ENCODE measurements around the gene TATDN2. TPM values are rescaled to one million over a fixed set of nuclear protein-coding genes. Genes with fewer than 3 reads are reported as not detected.
A peak's percentile ranks its signal among the peaks of the same experiment; 100 is the strongest.

Gene TATDN2
- total and polyA plus RNA-seq, 4 experiments from 2014 or later, result 8.4 to 79.3 (median 48.1) TPM

DNA sequence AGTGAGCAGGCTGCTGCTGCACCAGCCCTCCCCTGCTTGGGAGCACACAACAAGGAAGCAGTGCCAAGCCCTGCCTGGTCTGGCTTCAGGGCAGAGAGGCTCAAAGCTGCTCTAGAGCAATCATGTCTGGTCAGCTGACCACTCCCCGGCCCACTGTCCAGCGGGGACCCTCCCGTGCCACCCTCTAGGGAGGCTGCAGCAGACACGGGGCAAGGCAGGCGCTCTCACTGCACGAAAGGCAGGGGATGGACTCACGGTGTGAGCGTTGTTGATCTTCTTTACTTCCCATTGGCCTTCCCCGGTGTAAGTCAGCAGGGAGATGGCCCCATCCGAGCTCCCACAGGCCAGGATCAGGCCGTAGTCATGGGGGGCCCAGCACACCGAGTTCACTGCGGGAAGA lies 63.5 kb downstream of the TATDN2 start:
- no peaks in the 10 kb centered on the region for H3K4me1 ChIP-seq (ENCODE audit: insufficient read depth, low read length)
- no peaks in the 10 kb centered on the region for H3K9me3 ChIP-seq (ENCODE audit: control insufficient read depth in 1 of 2, low read length in 2 of 2)
- Mint-ChIP-seq H3K9me3 (peaks cover 0 to 1% (median 0%) of the 10 kb centered on the region in 8 donors), H3K27me3 (no peaks in the 10 kb centered on the region), H3K36me3 (peaks cover 43 to 81% of the 10 kb centered on the region in 2 donors), H3K4me3 (no peak overlapping the region), H3K27ac (peak overlapping the region in 3 of 7 donors; percentile 42 to 72 (median 63)), H3K4me1 (peaks cover 0 to 5% (median 2%) of the 10 kb centered on the region in 4 donors)
- no peak overlapping the region for H3K27ac ChIP-seq (ENCODE audit: low read depth, low read length)
- ChIA-PET POLR2A (ENCODE audit: partially characterized antibody) (interaction anchor here (1.4 kb wide), 1 partner anchor 9 kb away, joined by 7 read pairs; the partner anchor contains the start of gene SEC13), CTCF (ENCODE audit: partially characterized antibody) (no interaction called here)
- peaks cover 72% of the 10 kb centered on the region for H3K36me3 ChIP-seq (ENCODE audit: insufficient read depth, low read length)
- no peak overlapping the region for H3K4me3 ChIP-seq (ENCODE audit: low read length in 2 of 2)
- H3K27me3 ChIP-seq (ENCODE audit: insufficient read depth, low read length), result no peaks in the 10 kb centered on the region
- intact Hi-C loops (cut with micrococcal nuclease), result no loop called here
- no peak for DNase-seq

DNA sequence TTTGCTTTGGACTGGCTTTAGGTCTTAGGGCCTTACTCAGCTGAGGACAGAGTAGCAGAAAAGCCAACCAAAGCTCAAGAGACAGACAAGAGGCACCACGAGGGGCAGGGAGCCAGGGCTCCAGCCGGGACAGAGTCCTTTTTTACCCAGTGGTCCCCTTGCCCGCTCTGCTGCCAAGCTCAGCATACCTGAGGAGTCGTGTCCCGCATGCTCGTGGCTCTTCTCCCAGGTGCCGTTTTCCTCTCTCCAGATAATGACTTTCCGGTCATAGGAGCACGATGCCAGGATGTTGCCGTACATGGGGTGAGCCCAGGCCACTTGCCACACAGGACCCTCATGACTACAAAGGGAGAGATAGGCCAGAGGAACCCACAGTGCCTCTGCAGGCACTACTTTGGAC lies 64.1 kb downstream of the TATDN2 start:
- POLR2A ChIA-PET (ENCODE audit: partially characterized antibody), result interaction anchor here (1.4 kb wide), 1 partner anchor 8 kb away, joined by 7 read pairs; the partner anchor contains the start of gene SEC13
- H3K4me3 Mint-ChIP-seq, result no peak overlapping the region

DNA sequence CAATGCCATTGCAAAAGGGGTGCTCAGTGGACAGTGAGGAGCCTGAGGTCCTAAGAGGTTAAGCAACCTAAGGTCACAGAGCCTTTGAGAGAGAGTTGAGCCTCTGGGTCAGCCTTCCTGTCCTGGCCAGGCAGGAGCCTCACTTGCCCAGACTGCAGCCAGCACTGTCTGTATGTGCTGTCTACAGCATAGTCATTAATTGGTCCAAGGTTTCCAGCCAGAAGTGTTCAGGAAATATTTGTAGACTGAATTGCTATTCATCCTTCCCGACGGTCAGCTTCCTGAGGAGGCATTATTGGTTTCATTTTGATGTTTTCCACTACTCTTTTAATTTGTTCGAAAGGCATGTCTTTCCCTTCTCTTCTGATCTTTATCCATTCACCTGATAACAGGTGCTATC lies 64.6 kb downstream of the TATDN2 start:
- H3K36me3 Mint-ChIP-seq, result peaks cover 45 to 82% of the 10 kb centered on the region in 2 donors
- Histone ChIP-seq H3K36me3 (ENCODE audit: insufficient read depth, low read length) (peaks cover 77% of the 10 kb centered on the region), H3K4me3 (ENCODE audit: low read length in 2 of 2) (no peak overlapping the region), H3K9me3 (ENCODE audit: control insufficient read depth in 1 of 2, low read length in 2 of 2) (no peaks in the 10 kb centered on the region), H3K27ac (ENCODE audit: low read depth, low read length) (no peak overlapping the region), H3K27me3 (ENCODE audit: insufficient read depth, low read length) (no peaks in the 10 kb centered on the region), H3K4me1 (ENCODE audit: insufficient read depth, low read length) (no peaks in the 10 kb centered on the region)
- intact Hi-C loops (cut with micrococcal nuclease), result no loop called here
- H3K9me3 Mint-ChIP-seq, result peaks cover 0 to 1% (median 0%) of the 10 kb centered on the region in 8 donors
- no peaks in the 10 kb centered on the region for H3K27me3 Mint-ChIP-seq
- POLR2A ChIA-PET (ENCODE audit: partially characterized antibody), result interaction anchor here (1.4 kb wide), 1 partner anchor 8 kb away, joined by 7 read pairs; the partner anchor contains the start of gene SEC13
- peaks cover 2 to 5% (median 4%) of the 10 kb centered on the region in 4 donors for H3K4me1 Mint-ChIP-seq
- H3K4me3 Mint-ChIP-seq, result no peak overlapping the region
- no peak for DNase-seq
- peak overlapping the region in 2 of 7 donors; percentile 19 to 75 for H3K27ac Mint-ChIP-seq
- CTCF ChIA-PET (ENCODE audit: partially characterized antibody), result no interaction called here

More for the DNA sequence above, 64.1 kb downstream of the TATDN2 start:
- Histone ChIP-seq H3K9me3 (ENCODE audit: control insufficient read depth in 1 of 2, low read length in 2 of 2) (no peaks in the 10 kb centered on the region), H3K27me3 (ENCODE audit: insufficient read depth, low read length) (no peaks in the 10 kb centered on the region), H3K27ac (ENCODE audit: low read depth, low read length) (no peak overlapping the region), H3K36me3 (ENCODE audit: insufficient read depth, low read length) (peaks cover 74% of the 10 kb centered on the region), H3K4me3 (ENCODE audit: low read length in 2 of 2) (no peak overlapping the region), H3K4me1 (ENCODE audit: insufficient read depth, low read length) (no peaks in the 10 kb centered on the region)
- H3K4me1 Mint-ChIP-seq, result peaks cover 0 to 5% (median 2%) of the 10 kb centered on the region in 4 donors
- H3K36me3 Mint-ChIP-seq, result peaks cover 42 to 83% of the 10 kb centered on the region in 2 donors
- H3K27ac Mint-ChIP-seq, result peak overlapping the region in 1 of 7 donors; percentile 59
- intact Hi-C loops (cut with micrococcal nuclease), result no loop called here
- CTCF ChIA-PET (ENCODE audit: partially characterized antibody), result no interaction called here
- no peaks in the 10 kb centered on the region for H3K27me3 Mint-ChIP-seq
- peaks cover 0 to 1% (median 0%) of the 10 kb centered on the region in 8 donors for H3K9me3 Mint-ChIP-seq
- no peak for DNase-seq

DNA sequence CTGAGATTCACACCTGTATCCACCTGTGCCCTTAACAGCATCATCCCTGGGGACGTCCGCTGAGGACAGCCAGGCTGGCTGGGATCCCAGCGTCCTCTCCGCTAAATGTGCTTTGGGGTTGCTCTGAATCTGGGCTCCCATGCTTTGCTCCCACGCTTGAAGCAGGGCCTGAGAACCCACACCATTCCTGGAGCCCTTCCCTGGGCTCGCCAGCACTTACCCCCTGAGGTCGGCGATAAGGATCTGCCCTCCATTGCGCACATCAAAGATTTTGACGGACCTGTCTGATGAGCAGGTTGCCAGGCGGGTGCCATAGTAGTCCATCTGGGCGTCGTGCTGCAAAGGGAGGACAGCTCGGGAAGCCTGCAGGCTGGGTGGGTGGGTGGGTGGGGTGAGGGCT lies 66.8 kb downstream of the TATDN2 start:
- H3K36me3 Mint-ChIP-seq, result peaks cover 36 to 78% of the 10 kb centered on the region in 2 donors
- intact Hi-C loops (cut with micrococcal nuclease), result no loop called here
- no peaks in the 10 kb centered on the region for H3K27me3 Mint-ChIP-seq
- peaks cover 19% of the 10 kb centered on the region for H3K4me1 ChIP-seq (ENCODE audit: insufficient read depth, low read length)
- no peak overlapping the region for H3K4me3 Mint-ChIP-seq
- no peaks in the 10 kb centered on the region for H3K9me3 ChIP-seq (ENCODE audit: control insufficient read depth in 1 of 2, low read length in 2 of 2)
- CTCF ChIA-PET (ENCODE audit: partially characterized antibody), result interaction anchor here (1.5 kb wide), 1 partner anchor 11 kb away, joined by 3 read pairs; no protein-coding TSS in a partner anchor
- peaks cover 14 to 27% (median 22%) of the 10 kb centered on the region in 4 donors for H3K4me1 Mint-ChIP-seq
- no peak overlapping the region for H3K27ac Mint-ChIP-seq
- DNase-seq, result no peak
- no peaks in the 10 kb centered on the region for H3K9me3 Mint-ChIP-seq
- no peak overlapping the region for H3K27ac ChIP-seq (ENCODE audit: low read depth, low read length)
- POLR2A ChIA-PET (ENCODE audit: partially characterized antibody), result interaction anchor here (0.8 kb wide), 1 partner anchor 51 kb away, joined by 3 read pairs; no protein-coding TSS in a partner anchor
- H3K36me3 ChIP-seq (ENCODE audit: insufficient read depth, low read length), result peaks cover 77% of the 10 kb centered on the region
- no peaks in the 10 kb centered on the region for H3K27me3 ChIP-seq (ENCODE audit: insufficient read depth, low read length)
- H3K4me3 ChIP-seq (ENCODE audit: low read length in 2 of 2), result no peak overlapping the region

DNA sequence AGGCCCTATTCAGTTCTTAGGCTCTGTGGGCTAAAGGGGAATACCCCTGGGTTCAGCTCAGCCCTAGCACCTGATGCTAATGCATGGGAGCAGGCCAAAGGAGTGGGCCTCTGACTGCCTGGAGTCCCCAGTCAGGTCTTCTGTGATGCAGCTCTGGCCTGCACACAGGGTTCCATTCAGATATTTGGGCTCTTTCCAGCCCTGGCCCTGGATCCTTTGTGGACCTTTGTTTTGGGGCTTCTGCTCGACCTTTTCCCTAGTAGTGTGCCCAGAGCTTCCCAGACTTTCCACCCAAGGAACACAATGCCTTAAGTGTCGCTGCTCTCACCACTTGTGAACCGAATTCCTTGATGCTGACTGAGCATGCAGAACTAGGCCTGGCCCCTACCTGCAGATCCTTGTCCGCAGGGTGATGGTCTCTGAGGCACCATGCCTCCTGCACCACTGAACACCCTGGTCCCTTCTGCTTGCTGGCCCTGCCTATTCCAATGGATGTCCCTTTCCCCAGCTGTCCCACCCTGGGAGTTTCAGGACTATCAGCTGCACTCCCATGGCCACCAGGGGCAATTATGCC lies 67.6 kb downstream of the TATDN2 start:
- no peak overlapping the region for H3K27ac ChIP-seq (ENCODE audit: low read depth, low read length)
- no peak overlapping the region for H3K27ac Mint-ChIP-seq
- H3K36me3 ChIP-seq (ENCODE audit: insufficient read depth, low read length), result peaks cover 73% of the 10 kb centered on the region
- peaks cover 23% of the 10 kb centered on the region for H3K4me1 ChIP-seq (ENCODE audit: insufficient read depth, low read length)
- CTCF ChIA-PET (ENCODE audit: partially characterized antibody), result interaction anchor here (1.5 kb wide), 1 partner anchor 11 kb away, joined by 3 read pairs; no protein-coding TSS in a partner anchor
- H3K4me1 Mint-ChIP-seq, result peaks cover 14 to 34% (median 27%) of the 10 kb centered on the region in 4 donors
- H3K9me3 Mint-ChIP-seq, result no peaks in the 10 kb centered on the region
- no peak overlapping the region for H3K4me3 ChIP-seq (ENCODE audit: low read length in 2 of 2)
- no peak for DNase-seq
- no peaks in the 10 kb centered on the region for H3K9me3 ChIP-seq (ENCODE audit: control insufficient read depth in 1 of 2, low read length in 2 of 2)
- no peaks in the 10 kb centered on the region for H3K27me3 ChIP-seq (ENCODE audit: insufficient read depth, low read length)
- POLR2A ChIA-PET (ENCODE audit: partially characterized antibody), result interaction anchor here (0.5 to 0.8 kb wide), 2 partner anchors 52 to 104 kb away, joined by 3 read pairs; no protein-coding TSS in a partner anchor
- intact Hi-C loops (cut with micrococcal nuclease), result no loop called here
- H3K4me3 Mint-ChIP-seq, result no peak overlapping the region
- peaks cover 33 to 74% of the 10 kb centered on the region in 2 donors for H3K36me3 Mint-ChIP-seq
- H3K27me3 Mint-ChIP-seq, result no peaks in the 10 kb centered on the region

DNA sequence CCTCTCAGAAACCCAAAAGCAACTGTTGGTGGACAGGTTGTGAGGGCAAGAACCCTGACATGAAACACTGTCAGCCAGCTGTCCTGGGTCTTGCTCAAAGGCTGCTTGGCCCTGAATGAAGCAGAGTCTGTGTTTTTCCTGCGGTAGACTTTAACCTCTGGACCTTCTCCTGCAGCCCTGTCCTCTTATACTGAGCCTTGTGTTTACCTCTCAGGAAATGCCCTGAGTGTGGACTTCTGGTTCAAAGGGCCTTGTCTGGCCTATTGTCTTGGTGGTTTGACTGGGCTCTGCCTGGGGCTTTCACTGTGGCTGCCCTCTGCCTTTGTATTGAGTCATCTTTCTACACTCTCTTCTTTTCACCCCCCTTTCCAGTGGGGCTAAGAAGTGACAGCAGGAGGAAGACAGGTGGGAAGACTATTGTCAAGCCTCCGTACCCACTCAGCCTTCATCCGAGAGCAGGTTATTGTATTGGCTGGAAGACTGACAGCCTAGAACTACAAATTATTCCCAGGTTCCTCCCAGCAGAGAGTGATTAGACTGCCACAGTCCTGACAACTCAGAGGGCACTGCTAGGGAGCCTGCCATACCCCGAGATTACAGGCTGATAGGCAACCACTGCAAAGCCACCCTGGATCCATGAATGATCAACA lies 69.2 kb downstream of the TATDN2 start:
- Histone ChIP-seq H3K36me3 (ENCODE audit: insufficient read depth, low read length) (peaks cover 58% of the 10 kb centered on the region), H3K9me3 (ENCODE audit: control insufficient read depth in 1 of 2, low read length in 2 of 2) (no peaks in the 10 kb centered on the region), H3K27me3 (ENCODE audit: insufficient read depth, low read length) (no peaks in the 10 kb centered on the region), H3K4me1 (ENCODE audit: insufficient read depth, low read length) (peaks cover 28% of the 10 kb centered on the region), H3K27ac (ENCODE audit: low read depth, low read length) (no peak overlapping the region), H3K4me3 (ENCODE audit: low read length in 2 of 2) (no peak overlapping the region)
- no peak for DNase-seq
- no peaks in the 10 kb centered on the region for H3K9me3 Mint-ChIP-seq
- H3K4me1 Mint-ChIP-seq, result peaks cover 18 to 43% (median 32%) of the 10 kb centered on the region in 4 donors
- ChIA-PET CTCF (ENCODE audit: partially characterized antibody) (no interaction called here), POLR2A (ENCODE audit: partially characterized antibody) (no interaction called here)
- H3K4me3 Mint-ChIP-seq, result peak overlapping the region in 1 of 8 donors; percentile 30
- peaks cover 23 to 60% of the 10 kb centered on the region in 2 donors for H3K36me3 Mint-ChIP-seq
- intact Hi-C loops (cut with micrococcal nuclease), result no loop called here
- H3K27ac Mint-ChIP-seq, result peak overlapping the region in 4 of 7 donors; percentile 13 to 89 (median 41)
- H3K27me3 Mint-ChIP-seq, result no peaks in the 10 kb centered on the region

DNA sequence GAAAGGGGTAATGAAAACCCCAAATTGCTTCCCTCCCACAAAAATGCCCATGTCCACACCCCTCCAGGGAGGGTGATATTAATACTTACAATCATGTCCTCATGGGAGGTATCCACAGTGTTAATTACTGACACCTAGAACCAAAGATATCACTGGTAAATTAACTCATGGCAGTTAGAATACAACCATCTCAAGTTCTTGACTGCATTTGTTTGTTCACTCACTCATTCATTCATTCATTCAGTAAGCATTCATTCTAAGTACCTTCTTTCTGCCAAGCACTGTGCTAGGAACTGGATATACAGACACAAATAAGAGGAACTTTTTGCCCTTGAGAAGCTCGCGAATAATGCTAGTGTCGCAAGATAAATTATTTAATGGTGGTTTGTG lies 69.7 kb downstream of the TATDN2 start:
- H3K27me3 Mint-ChIP-seq, result no peaks in the 10 kb centered on the region
- ChIA-PET POLR2A (ENCODE audit: partially characterized antibody) (no interaction called here), CTCF (ENCODE audit: partially characterized antibody) (no interaction called here)
- Histone ChIP-seq H3K36me3 (ENCODE audit: insufficient read depth, low read length) (peaks cover 53% of the 10 kb centered on the region), H3K4me1 (ENCODE audit: insufficient read depth, low read length) (peaks cover 28% of the 10 kb centered on the region), H3K27me3 (ENCODE audit: insufficient read depth, low read length) (no peaks in the 10 kb centered on the region), H3K9me3 (ENCODE audit: control insufficient read depth in 1 of 2, low read length in 2 of 2) (no peaks in the 10 kb centered on the region), H3K27ac (ENCODE audit: low read depth, low read length) (no peak overlapping the region), H3K4me3 (ENCODE audit: low read length in 2 of 2) (no peak overlapping the region)
- H3K4me3 Mint-ChIP-seq, result peak overlapping the region in 6 of 8 donors; percentile 27 to 71 (median 43)
- intact Hi-C loops (cut with micrococcal nuclease), result no loop called here
- DNase-seq, result no peak
- H3K9me3 Mint-ChIP-seq, result no peaks in the 10 kb centered on the region
- peaks cover 18 to 43% (median 32%) of the 10 kb centered on the region in 4 donors for H3K4me1 Mint-ChIP-seq
- peak overlapping the region in 5 of 7 donors; percentile 29 to 89 (median 76) for H3K27ac Mint-ChIP-seq
- H3K36me3 Mint-ChIP-seq, result peaks cover 20 to 54% of the 10 kb centered on the region in 2 donors

Data from CD4-positive, alpha-beta memory T cell (primary cell).